WTC11 (cell line): Measurements from ENCODE around the gene ZNF366. TPM values are rescaled to one million over a fixed set of nuclear protein-coding genes. Genes with fewer than 3 reads are reported as not detected.

Experiments used
- ATAC-seq: fragments of 200-7000 bp; cut with Tn5 transposase; 2 replicates; pipeline ENCODE4 v1.10.0; 2021; ENCODE audit warnings: mild to moderate bottlenecking, moderate library complexity
- CTCF ChIA-PET: fragments of 300-600 bp; sonication (Branson Sonifier 250); formaldehyde crosslinking; loops from one replicate; lab custom pipeline; 2021; ENCODE audit warnings: antibody characterized with exemption; lab: Charles Lee
- POLR2A ChIA-PET: fragments of 350-600 bp; sonication (Branson Sonifier 250); formaldehyde crosslinking; loops from one replicate; lab custom pipeline; 2021; ENCODE audit warnings: antibody characterized with exemption; lab: Charles Lee
- DNase-seq: peaks from one replicate; pipeline ENCODE4 v3.0.0; 2021; ENCODE audit warnings: low spot score
- H3K27ac Mint-ChIP-seq: 2 replicates; pipeline ENCODE4 v1.8.0; 2021; ENCODE audit warnings: mixed read lengths
- H3K27me3 Mint-ChIP-seq: 2 replicates; pipeline ENCODE4 v1.8.0; 2021; ENCODE audit warnings: low read depth, mild to moderate bottlenecking, moderate library complexity, mixed read lengths
- H3K36me3 Mint-ChIP-seq: 2 replicates; pipeline ENCODE4 v1.8.0; 2021; ENCODE audit warnings: mixed read lengths
- H3K4me1 Mint-ChIP-seq: 2 replicates; pipeline ENCODE4 v1.8.0; 2022; ENCODE audit warnings: mixed read lengths
- H3K4me3 Mint-ChIP-seq: 2 replicates; pipeline ENCODE4 v1.8.0; 2021; ENCODE audit warnings: mild to moderate bottlenecking, moderate library complexity, mixed read lengths
- H3K9me3 Mint-ChIP-seq: 2 replicates; pipeline ENCODE4 v1.8.0; 2021; ENCODE audit warnings: mixed read lengths
- AFF4 ChIP-seq: sonication (generic); formaldehyde crosslinking; IDR thresholded peaks from 2 replicates; pipeline ENCODE4 v1.8.1; 2023; ENCODE audit warnings: mild to moderate bottlenecking, missing genetic modification reagents, borderline replicate concordance
- ATF3 ChIP-seq: sonication (generic); formaldehyde crosslinking; conservative IDR thresholded peaks from 2 replicates; pipeline ENCODE4 v1.8.1; 2022; ENCODE audit warnings: mild to moderate bottlenecking, missing genetic modification reagents
- ELF4 ChIP-seq: sonication (generic); formaldehyde crosslinking; IDR thresholded peaks from 2 replicates; pipeline ENCODE4 v1.8.1; 2022; ENCODE audit warnings: low read depth, mild to moderate bottlenecking, moderate library complexity, missing genetic modification reagents
- GABPB1 ChIP-seq: sonication (generic); formaldehyde crosslinking; IDR thresholded peaks from 2 replicates; pipeline ENCODE4 v1.8.1; 2023; ENCODE audit warnings: mild to moderate bottlenecking, missing genetic modification reagents
- PRDM15 ChIP-seq: sonication (generic); formaldehyde crosslinking; IDR thresholded peaks from 2 replicates; pipeline ENCODE4 v1.8.0; 2022; ENCODE audit warnings: missing genetic modification reagents
- RELA ChIP-seq: sonication (generic); formaldehyde crosslinking; IDR thresholded peaks from 2 replicates; pipeline ENCODE4 v1.8.1; 2022; ENCODE audit warnings: missing genetic modification reagents, mild to moderate bottlenecking, borderline replicate concordance
- RORB ChIP-seq: fragments of 250-450 bp; sonication (Bioruptor Pico); IDR thresholded peaks from 2 replicates; pipeline ENCODE4 v1.9.0; 2021; ENCODE audit warnings: mild to moderate bottlenecking
- SMAD3 ChIP-seq: sonication (generic); formaldehyde crosslinking; IDR thresholded peaks from 2 replicates; pipeline ENCODE4 v1.8.0; 2022; ENCODE audit warnings: missing genetic modification reagents, mild to moderate bottlenecking, borderline replicate concordance
- ZMAT4 ChIP-seq: fragments of 250-450 bp; sonication (Bioruptor Pico); IDR thresholded peaks from 2 replicates; pipeline ENCODE4 v1.9.0; 2021; ENCODE audit warnings: mild to moderate bottlenecking
- ZNF317 ChIP-seq: sonication (generic); formaldehyde crosslinking; IDR thresholded peaks from 2 replicates; pipeline ENCODE4 v1.8.1; 2023; ENCODE audit warnings: low read depth, mild to moderate bottlenecking, moderate library complexity, missing genetic modification reagents, borderline replicate concordance
- ZNF416 ChIP-seq: fragments of 250-450 bp; sonication (Bioruptor Pico); IDR thresholded peaks from 2 replicates; pipeline ENCODE4 v1.9.0; 2021; ENCODE audit warnings: mild to moderate bottlenecking, inconsistent platforms
- ZNF425 ChIP-seq: fragments of 250-450 bp; sonication (Bioruptor Pico); conservative IDR thresholded peaks from 2 replicates; pipeline ENCODE4 v1.9.0; 2021; ENCODE audit warnings: mild to moderate bottlenecking
- ZNF532 ChIP-seq: fragments of 250-450 bp; sonication (Bioruptor Pico); IDR thresholded peaks from 2 replicates; pipeline ENCODE4 v1.9.0; 2021; ENCODE audit warnings: mild to moderate bottlenecking, borderline replicate concordance
- total RNA-seq: library from RNA; stranded (reverse); gene quantifications from 3 replicates; pipeline ENCODE4 v1.2.3, GENCODE V29; 2021

The ZNF366 gene
- total RNA-seq, 1 experiment from 2014 or later, result not detected

GRCh38 chr5:72452515-72453245 lies 54.5 kb downstream of the ZNF366 start (continued):
- no peak for TF ChIP-seq AFF4 (CRISPR knock-in tag)
- TF ChIP-seq RELA (CRISPR knock-in tag), result no peak
- no peak for TF ChIP-seq ZNF317 (CRISPR knock-in tag)
- no peak for TF ChIP-seq ZMAT4 (CRISPR knock-in tag)
- no peak for TF ChIP-seq ZNF532 (CRISPR knock-in tag)

GRCh38 chr5:72451741-72452505 lies 55.3 kb downstream of the ZNF366 start:
- Mint-ChIP-seq H3K36me3 (no peaks in the 10 kb centered on the region), H3K4me3 (no peak overlapping the region), H3K27me3 (peaks cover 3% of the 10 kb centered on the region; the same call in 1 of the 2 replicates), H3K27ac (no peak overlapping the region), H3K9me3 (0 out of 2 replicates have a peak, but pooled peaks cover 3% of the 10 kb centered on the region), H3K4me1 (peaks cover 10% of the 10 kb centered on the region)
- ChIA-PET CTCF (interaction anchor here (2.4 kb wide), 1 partner anchor 11 kb away, joined by 13 read pairs; no protein-coding TSS in a partner anchor), POLR2A (no interaction called here)
- DNase-seq (no peak), ATAC-seq (no peak; the same call in none of the 2 replicates)
- TF ChIP-seq ZNF425 (CRISPR knock-in tag) (no peak), ZNF416 (CRISPR knock-in tag) (no peak), RORB (CRISPR knock-in tag) (no peak), RELA (CRISPR knock-in tag) (no peak), GABPB1 (CRISPR knock-in tag) (no peak), PRDM15 (CRISPR knock-in tag) (no peak), SMAD3 (CRISPR knock-in tag) (no peak), ELF4 (CRISPR knock-in tag) (no peak), ATF3 (CRISPR knock-in tag) (no peak)
